ENCODE measurements around the gene CACNA2D3.

Gene CACNA2D3

DNA sequence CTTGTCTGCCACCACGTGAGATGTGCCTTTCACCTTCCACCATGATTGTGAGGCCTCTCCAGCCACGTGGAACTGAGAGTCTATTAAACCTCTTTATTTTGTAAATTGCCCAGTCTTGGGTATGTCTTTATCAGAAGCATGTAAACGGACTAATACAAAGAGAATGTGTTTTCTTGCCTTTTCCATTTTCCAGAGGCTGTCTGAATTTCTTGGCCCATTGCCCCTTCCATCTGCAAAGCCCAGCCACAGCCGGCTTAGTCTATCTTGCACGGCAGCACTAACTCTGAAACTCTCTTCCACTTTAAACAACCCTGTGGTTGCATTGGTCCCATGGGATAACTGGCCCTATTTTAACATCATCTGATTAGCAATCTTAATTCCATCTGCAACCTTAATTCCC, 590.2 kb downstream of the CACNA2D3 start:
- in situ Hi-C loops (cut with HindIII; ENCODE audit: low sequenced_read_pairs), result no loop called here

DNA sequence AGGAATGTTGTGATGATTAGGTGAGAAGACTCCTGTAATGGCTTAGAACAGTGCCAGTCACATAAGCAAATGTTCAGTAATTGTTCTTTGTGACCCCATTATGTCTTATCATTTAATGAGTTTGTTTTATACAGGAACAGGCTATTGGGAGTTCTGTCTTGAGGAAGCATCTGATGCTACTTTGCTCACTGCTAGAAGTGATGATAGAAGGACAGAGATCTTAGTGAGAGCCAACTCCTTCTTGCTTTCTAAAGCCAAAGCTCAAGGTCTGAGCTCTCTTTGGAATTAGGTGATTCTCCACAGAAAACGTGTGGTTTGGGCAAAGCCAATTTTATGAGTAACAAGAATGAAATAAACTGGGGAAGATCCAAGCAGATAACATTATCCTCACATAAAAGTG, 590.7 kb downstream of the CACNA2D3 start:
- in situ Hi-C loops (cut with HindIII; ENCODE audit: low sequenced_read_pairs), result no loop called here

DNA sequence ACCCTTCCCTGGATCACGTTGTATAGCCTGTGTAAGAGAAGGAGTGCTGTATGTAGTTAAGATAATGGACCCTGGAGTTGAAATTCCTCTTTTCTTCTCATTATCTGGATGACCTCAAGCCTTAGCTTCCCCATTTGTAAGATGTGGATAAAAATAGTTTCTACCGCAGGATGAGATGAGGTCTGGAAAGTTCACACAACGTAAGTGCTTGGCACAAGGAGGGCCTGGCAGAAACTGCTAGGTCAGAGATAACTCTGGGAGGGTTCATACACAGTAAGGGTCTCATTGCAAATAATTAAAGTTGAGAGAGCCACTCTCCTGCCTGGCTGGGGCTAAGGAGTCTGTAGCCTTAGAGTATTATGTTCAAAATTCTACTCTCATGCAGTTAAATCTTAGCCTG, 591.1 kb downstream of the CACNA2D3 start:
- in situ Hi-C loops (cut with HindIII; ENCODE audit: low sequenced_read_pairs), result no loop called here

DNA sequence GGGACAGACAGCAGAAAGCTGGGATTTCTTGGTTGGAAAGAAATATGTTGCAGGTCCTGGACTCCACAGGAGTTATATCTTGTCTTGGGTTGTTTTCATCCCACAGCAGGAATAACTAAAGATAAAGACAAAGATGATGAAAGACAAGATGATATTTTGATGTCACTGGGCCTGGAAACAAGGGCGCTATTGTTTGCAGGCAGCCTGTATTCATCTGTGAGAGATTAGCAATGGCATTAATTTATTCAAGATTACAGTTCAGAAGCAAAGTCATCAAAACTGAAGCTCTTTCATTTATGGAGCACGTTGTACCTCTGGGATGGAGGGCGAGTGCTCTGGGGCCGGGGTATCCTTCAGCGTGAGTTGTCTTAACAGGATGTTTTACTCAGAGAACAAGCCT, 591.7 kb downstream of the CACNA2D3 start:
- in situ Hi-C loops (cut with HindIII; ENCODE audit: low sequenced_read_pairs), result no loop called here

DNA sequence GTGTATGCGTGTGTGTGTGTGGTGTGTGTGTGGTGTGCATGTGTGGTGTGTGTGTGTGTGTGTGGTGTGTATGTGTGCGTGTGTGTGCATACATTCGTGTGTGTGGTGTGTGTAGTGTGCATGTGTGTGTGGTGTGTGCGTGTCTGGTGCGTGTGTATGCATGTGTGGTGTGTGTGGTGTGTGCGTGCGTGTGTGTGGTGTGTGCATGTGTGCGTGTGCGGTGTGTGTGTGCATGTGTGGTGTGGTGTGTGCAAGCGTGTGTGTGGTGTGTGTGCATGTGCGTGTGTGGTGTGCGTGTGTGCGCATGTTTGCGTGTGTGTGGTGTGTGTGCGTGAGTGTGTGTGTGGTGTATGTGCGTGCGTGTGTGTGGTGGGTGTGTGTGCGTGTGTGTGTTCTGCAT, 595.2 kb downstream of the CACNA2D3 start:
- in situ Hi-C loops (cut with HindIII; ENCODE audit: low sequenced_read_pairs), result no loop called here

DNA sequence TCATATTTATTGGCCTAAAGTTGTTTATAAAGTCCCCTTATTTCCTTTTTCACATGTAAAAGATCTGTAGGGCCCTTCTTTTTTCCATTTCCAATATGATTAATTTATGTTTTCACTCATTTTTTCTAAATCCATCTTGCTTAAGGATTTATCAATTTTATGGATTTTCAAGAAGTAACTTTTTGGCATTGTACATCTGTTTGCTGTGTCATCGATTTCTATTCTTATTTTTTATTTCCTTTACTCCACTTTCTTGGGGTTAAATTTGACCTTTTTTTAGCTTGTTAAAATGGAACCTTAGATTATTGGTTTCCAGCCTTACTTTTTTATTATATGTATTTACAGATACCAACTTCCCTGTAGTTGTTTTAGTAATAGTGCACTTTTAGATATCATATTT, 597.6 kb downstream of the CACNA2D3 start:
- in situ Hi-C loops (cut with HindIII; ENCODE audit: low sequenced_read_pairs), result no loop called here

DNA sequence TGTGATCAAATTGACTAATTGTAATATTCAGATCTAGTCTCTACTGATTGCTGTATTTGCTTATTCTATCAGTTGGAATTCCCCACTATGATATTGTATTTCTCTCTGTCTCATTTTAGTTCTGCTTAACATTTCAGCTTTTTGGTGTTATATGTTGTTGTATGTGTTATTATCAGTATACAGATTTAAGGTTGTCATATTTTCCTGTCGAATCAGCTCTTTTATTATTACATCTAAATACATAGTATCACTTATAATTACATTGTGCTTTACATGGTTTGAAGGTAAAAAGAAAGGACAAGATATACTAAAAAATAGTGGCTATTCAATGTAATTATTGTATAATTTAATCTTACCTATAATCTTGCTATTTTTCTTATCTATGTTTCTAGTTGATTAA, 598.3 kb downstream of the CACNA2D3 start:
- in situ Hi-C loops (cut with HindIII; ENCODE audit: low sequenced_read_pairs), result no loop called here

DNA sequence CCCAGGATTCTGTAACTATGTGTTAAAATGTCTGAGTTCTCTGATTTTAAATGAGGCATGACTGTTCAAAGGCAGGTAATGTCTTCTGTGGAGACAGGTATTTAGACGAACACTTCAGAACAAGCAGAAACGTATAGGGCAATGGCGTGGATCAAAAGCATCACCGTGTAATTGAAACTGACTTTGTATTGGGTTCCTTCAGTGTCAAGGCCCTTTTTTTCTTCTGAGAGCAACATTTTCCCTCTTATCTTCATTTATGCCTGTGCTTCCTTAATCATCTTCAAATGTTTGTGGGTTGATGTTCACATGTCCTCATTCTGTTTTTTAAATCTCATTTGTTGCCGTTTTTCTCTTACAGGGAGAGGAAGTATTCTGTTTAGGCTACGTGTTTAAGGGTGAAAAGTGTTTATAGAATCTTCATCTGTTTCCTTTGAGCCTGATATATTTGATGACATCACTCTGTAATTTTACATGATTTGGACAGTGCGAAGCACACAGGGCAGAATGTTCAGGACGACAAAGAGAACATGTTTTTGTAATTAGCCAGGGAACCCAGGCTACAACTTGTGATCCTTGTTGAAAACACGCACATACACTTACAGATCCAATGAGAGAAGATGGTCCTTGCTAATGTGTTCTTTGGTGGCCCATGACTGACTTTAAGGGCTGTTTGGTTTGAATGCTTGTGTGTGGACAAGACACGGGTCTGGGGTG, 609.5 kb downstream of the CACNA2D3 start:
- in situ Hi-C loops (cut with HindIII; ENCODE audit: low sequenced_read_pairs), result no loop called here

DNA sequence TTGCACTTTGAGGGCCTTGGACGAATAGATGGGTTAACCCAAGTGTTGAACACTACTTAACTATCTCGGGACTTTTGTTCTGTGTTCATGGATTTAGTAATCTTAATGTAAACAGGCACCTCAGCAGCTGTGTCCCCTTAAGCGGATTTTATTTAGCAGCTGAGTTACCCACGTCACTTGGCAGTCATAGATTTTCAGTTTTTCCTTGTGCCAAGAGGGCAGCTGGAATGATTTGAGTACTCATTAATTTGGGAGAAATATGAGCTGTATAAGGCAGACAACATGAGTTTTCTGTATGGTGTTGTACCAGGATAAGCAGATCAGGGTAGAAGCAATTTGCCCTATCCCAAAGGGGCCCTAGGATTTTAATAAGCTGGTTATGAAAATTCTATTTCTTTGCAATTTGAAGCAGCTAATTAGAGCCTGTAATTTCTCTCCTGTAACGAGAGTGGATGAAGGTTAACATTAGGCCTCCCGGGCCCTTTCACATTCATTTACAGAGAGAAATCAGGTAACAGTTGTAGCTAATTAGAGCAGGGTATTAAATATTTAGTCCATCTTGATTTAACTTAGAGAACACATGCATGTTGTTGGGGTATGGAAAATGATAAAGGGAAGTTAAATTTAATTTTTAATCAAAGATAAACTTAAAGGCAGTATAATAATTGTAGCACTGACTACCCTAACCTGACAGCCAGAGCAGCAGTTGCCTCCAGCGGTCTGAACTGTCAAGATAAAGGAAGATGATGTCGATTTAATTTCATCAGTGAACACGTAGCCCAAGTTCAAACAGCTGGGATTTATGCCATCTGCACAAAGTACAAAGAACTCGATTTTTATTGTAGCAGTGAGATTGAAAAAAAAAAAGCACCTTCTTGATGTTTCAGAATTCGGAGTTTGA, 611.0 kb downstream of the CACNA2D3 start:
- in situ Hi-C loops (cut with HindIII; ENCODE audit: low sequenced_read_pairs), result no loop called here

DNA sequence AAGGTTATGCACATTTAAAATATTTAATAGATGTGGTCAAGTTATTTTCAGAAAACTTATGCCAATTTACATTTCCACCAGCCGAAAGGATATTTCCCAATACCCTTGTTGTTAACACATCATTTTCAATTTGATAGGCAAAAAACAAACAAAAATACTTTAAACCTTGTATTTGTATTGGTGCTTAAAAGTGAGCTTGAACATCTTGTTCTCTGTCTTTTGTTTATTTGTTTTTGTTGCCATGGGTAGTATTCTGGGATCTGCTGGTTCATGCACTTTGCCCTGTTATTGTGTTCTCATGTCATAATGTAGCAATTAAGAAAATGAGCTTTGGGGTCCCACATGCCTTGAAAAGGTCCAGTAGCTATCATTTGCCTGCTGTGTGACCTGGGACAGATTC, 614.1 kb downstream of the CACNA2D3 start:
- in situ Hi-C loops (cut with HindIII; ENCODE audit: low sequenced_read_pairs), result no loop called here

DNA sequence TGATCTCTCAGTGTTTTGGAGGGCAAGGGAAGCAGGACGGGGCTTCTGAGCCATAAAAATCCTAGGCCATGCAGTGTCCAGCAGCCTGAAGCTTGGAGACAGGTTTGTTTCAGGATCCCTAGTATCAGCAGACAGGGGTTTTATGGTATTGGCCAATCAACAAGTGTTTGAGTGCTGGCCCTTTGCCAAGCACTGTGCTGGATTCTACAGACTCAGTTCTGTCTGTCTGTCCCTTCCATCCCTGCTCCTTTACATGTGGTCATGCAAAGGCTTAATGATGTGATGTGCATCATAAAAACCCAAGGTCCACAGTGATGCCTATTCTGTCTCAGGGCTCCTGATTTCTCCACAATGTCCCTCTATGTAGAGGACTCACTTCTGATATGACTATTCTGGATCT, 621.4 kb downstream of the CACNA2D3 start:
- in situ Hi-C loops (cut with HindIII; ENCODE audit: low sequenced_read_pairs), result no loop called here

DNA sequence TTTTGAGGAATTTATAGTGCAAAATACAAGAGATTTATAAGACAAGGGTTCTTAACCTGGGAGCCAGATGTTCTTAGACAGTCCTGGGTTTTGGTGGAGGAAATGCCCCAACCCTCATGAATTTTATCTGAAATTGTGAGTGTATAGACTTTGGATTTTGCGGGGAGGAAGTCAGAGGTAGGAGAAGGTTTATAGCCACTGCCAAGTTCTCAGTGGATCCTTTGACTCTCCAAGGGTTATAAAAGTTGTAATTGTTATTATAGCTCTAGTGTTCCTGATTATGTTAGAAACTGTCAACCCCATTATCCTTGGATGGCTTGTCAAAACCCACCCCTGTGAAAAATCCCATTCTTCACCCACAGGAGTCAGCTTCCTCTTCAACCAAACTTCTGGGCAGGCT, 621.9 kb downstream of the CACNA2D3 start:
- in situ Hi-C loops (cut with HindIII; ENCODE audit: low sequenced_read_pairs), result no loop called here

DNA sequence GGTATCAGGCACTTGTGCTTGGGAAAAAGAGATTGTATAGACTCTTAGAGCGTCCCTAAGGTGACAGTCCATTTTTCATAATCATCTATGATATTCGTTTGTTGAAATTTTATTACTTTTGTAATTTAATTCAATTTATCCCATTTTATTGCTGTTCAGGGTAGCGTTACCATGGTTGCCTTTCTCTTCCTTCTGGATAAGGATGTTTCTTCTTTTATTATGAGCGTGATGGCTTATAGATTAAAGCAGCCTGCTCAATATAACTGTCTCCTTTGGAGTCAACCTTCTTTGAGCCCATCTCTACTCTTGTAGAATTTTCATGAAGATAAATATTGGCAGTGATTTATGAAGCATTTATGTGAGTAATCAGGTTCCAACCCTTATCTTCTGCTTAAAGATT, 623.5 kb downstream of the CACNA2D3 start:
- in situ Hi-C loops (cut with HindIII; ENCODE audit: low sequenced_read_pairs), result loop anchor here (5.0 kb wide), 1 partner anchor 39 kb away; no protein-coding TSS in a partner anchor

DNA sequence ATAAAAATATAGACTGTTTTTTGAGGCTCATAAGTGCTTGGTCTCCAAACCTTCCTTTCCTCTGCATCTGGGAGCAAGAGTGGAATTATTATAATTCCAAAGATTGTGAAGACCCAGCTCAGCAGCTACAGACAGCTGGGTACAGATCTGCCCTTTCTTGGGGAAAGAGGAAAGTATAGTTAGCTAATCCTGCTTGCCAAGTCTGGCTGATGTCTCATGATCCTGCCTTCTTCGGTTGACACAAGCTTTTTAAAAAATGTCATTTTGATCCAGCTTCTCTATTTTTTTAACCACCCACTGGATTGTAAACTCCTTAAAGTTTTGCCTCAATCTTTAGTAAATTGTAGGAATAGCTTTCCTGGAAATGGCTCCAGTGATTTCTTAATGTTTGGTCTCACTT, 624.4 kb downstream of the CACNA2D3 start:
- in situ Hi-C loops (cut with HindIII; ENCODE audit: low sequenced_read_pairs), result loop anchor here (5.0 kb wide), 1 partner anchor 39 kb away; no protein-coding TSS in a partner anchor

DNA sequence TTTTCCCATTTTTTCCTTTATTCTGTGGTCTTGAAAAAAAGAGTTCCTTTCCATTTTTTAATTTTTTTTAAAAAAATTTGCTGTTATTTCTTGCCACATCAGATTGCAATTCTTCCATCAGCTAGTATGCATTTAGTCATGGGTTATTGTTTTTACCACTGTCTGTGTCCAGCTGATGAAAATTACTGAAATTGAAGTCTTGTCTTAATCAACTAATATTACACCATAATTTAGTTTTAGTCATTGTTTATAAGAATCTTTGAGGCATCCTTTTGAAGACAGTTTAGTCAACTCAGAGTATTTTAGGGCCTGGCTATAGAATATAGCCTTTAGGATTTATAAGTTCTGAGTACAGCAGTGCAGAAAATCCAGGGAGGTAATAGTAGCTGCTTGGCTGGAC, 633.4 kb downstream of the CACNA2D3 start:
- in situ Hi-C loops (cut with HindIII; ENCODE audit: low sequenced_read_pairs), result no loop called here

DNA sequence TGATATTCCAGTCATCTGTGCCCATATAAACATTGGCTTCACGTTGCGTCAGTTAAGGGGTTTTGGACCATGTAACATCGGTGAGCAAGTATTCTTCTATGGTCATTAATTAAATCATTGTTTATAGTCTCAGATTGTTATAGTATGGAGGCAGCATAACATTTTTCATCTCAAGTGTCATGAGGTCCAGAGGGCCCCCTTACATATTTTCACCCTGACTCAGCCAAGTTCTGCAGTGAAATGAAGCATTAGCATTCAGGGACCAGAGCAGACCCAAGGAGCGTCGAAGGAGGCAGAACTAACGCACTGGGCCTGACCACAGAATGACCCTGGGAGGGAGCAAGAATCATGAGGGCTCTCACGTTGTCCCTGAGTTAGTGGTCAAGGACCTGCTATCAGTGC, 634.0 kb downstream of the CACNA2D3 start:
- in situ Hi-C loops (cut with HindIII; ENCODE audit: low sequenced_read_pairs), result no loop called here

DNA sequence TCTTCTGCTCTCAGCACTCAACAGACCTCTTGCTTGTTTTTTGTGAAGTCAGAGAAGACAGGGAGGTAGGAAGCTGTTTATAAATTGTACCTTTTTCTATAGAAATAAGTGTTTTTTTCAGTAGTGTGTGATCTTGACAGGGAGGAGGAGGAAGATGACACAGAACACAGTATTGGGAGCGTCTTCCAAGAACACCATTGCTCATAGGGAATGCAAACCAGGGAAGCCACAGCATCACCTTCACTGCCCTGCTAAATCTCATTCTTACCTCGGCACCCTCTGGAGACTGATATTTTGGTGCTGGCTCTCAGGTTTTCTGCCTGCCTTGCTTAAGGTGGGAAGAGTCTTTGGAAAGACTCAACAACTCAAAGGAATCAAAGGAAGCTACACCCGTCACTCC, 636.1 kb downstream of the CACNA2D3 start:
- in situ Hi-C loops (cut with HindIII; ENCODE audit: low sequenced_read_pairs), result no loop called here

DNA sequence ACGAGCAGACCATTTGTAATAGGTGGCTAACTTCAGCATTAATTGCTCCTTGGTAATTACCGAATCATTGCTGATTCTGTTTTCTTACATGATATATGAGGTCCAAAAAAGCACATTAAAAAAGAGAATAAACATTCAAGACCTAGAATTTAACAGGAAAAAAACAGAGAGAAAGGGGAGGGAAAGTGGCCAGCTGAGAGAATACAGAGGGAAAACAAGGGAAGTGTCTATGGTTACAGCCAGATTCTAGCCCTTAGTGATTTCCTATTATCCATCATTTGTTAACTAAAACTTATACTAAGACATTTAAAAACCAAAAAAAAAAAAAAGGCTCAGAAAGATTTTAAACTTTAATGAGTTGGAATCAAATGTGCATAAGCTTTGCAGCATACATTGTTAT, 636.8 kb downstream of the CACNA2D3 start:
- in situ Hi-C loops (cut with HindIII; ENCODE audit: low sequenced_read_pairs), result no loop called here

DNA sequence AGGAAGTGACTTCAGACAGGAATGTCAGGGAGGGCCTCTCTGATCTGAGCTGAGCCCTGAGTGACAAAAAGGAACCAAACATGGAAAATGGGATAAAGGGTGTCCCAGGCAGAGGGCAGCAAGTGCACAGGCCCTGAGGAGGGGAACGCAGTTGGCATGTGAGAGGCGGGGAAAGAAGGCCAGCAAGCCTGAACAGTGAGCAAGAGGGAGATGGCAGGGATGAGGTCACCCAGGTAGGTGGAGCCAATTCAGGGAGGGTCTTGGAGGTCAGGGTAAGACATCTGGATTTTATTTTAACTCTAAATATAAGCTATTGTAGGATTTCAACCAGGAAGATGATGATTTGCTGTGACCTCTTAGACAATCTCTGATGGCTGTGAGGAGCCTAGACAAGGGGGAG, 637.8 kb downstream of the CACNA2D3 start:
- in situ Hi-C loops (cut with HindIII; ENCODE audit: low sequenced_read_pairs), result no loop called here

DNA sequence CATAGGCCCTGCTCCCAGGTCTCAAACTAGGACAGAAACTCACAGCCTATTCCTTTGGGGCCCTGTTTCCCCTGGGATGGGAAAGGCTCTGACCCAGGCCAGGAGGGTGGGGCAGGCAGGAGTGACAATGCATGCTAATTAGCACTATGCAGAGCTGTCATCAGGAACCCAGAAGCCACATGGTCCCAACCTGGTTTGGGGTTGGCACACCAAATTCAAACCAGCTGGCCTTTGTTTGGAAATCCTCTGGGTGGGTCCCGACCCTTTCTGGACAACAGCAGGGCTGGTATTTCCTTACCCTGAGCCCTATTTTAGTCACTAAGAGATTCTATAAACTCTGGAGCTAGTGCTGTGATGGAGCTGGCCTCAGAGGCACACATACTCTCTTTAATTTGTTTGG, 639.3 kb downstream of the CACNA2D3 start:
- in situ Hi-C loops (cut with HindIII; ENCODE audit: low sequenced_read_pairs), result no loop called here

DNA sequence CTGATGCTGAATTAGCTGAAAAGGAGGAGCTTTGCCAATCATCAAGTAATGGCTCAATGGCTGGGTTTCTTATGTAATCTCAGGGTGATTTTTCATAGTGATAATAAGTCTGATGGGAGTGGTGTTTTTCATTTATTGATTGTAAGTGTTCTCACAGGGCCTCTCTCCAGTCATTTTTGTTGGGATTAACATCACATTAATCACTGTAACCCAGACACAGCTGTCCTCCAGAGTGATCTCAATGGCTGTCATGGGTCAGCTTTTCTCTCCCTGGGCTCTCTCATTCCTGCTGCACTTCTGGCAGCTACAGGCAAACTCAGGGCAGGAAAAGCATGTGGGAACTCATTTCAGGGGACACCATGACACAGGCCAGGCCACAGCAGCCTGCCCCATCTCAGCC, 642.6 kb downstream of the CACNA2D3 start:
- in situ Hi-C loops (cut with HindIII; ENCODE audit: low sequenced_read_pairs), result no loop called here

DNA sequence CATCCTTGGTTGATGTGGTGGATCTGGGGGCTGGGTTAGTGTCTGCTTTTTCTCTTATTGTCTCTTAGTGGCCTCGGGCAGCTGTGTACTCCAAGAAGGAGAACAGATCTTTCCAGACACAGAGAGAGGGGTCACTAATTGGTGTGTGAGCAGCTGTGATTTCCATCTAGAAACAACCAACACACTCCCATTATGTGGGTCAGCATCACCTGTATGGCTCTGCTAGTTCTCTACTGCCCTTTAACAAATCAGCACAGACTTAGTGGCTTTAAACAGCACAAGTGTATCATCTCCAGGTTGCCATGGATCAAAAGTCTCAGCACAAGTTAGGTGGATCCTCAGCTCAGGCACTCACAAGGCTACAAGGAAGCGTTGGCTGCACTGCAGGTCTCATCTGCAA, 648.7 kb downstream of the CACNA2D3 start:
- in situ Hi-C loops (cut with HindIII; ENCODE audit: low sequenced_read_pairs), result no loop called here

Measured in endothelial cell of hepatic sinusoid (primary cell).